Left ventricle myocardium superior (tissue), 1 donor: Measurements from ENCODE around the gene KY. TPM values are rescaled to one million over a fixed set of nuclear protein-coding genes. Genes with fewer than 3 reads are reported as not detected.

Experiments used
- ATAC-seq: fragments of 200-7000 bp; cut with Tn5 transposase; one replicate; pipeline ENCODE4 v1.9.1; 2020; ENCODE audit warnings: mild to moderate bottlenecking, moderate library complexity
- DNase-seq: peaks from one replicate; pipeline ENCODE4 v3.0.0-alpha.2; 2020
- intact Hi-C: fragments of 100-400 bp; cut with micrococcal nuclease; formaldehyde crosslinking; loops from one replicate; pipeline ENCODE4 v1.11.0; 2022
- long read RNA-seq: library from polyadenylated mRNA; unstranded; transcript quantifications from one replicate; pipeline ENCODE4 v2.0.0, GENCODE V29; 2021
- total RNA-seq: library from RNA; stranded (reverse); fragmentation: NEBNext Ultra II Directional; extraction: Animal tissue kit (Norgen Biotek cat#: 25700); gene quantifications from one replicate; pipeline ENCODE4 v1.2.1, GENCODE V29; 2021
- donor health status: DM: no; HTN: yes; CAD: no; lungs with severe emphysema.

KY gene
- total RNA-seq: 20.6 TPM
- long read RNA-seq, partial matches to known transcripts: 2 of 13 reads
- long read RNA-seq, other reads (novel, unspliced or antisense): 10 of 13 reads

DNA sequence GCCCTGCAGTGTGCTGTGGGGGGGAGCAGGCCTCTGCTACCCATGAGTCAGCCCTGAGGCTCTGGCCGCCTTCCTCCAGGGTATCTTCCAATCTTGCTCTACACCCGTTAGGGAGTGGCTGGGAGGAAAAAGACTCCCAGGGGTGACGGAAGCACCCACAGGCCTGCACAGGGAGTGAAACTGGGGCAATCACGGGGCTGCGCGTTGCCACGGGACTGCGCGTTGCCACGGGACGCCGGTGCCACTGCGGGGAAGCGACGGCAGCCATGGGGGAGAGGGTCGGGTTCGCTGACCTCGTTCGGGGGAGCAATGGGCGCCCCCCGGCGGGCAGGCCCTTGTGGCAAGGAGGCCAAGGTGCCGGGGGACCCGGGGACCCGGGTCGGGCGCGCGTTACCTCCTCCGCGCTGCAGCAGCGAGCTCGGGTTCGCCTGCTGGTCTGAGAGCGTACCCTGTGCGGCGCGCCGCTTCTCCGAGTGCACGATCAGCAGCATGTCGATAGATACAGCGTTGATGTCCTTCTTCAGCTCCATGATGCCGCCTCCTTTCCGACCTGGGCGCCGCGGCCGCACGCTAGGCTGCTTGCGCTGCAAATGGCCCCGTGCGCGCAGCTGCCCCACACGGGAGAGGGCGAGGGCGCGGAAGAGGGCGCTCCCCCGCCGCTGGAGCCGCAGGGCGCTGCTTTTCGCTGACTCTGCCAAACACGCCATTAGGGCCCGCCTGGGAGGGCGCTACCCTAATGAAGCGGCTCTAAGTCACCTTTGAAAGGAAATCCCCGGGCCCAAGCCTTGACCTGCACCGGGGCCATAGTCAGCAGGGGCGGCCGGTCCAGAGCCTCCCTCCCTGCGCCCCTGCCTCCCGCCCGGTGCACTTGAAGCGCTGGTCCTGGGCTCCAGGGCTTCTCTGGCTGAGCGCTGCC, at the start of gene KY:
Gene KY (minus strand): TSS at position 592 of the 916 bp plus-strand sequence. CDS start 62 bp downstream, at position 530.
- ATAC-seq (peak; percentile 93), DNase-seq (peak; percentile 81)
- intact Hi-C loops: no loop called here

DNA sequence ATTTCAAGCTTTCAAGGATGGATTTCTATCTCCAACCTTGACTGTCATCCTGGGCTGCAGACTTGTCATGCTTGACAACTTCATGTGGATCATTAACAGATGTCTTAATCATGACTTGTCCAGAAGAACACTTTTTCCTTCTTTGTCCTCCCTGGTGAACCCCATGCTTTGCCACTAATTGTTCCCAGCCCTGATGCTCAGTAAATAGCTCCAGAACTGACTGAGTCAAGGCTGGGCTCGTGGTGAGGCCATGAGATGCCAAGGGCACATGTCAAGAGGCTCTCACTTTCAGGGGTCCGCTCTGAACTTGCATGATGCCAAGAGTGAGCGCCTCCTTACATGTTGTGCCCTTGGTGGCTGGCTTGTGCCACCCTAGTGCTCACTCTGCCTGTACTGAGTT, 48.9 kb upstream of the KY start:
- intact Hi-C loops: no loop called here
- DNase-seq: no peak
- ATAC-seq: no peak

GRCh38 chr3:134699141-134699711, 48.4 kb upstream of the KY start:
- intact Hi-C loops: no loop called here
- ATAC-seq (peak; percentile 25), DNase-seq (no peak)

DNA sequence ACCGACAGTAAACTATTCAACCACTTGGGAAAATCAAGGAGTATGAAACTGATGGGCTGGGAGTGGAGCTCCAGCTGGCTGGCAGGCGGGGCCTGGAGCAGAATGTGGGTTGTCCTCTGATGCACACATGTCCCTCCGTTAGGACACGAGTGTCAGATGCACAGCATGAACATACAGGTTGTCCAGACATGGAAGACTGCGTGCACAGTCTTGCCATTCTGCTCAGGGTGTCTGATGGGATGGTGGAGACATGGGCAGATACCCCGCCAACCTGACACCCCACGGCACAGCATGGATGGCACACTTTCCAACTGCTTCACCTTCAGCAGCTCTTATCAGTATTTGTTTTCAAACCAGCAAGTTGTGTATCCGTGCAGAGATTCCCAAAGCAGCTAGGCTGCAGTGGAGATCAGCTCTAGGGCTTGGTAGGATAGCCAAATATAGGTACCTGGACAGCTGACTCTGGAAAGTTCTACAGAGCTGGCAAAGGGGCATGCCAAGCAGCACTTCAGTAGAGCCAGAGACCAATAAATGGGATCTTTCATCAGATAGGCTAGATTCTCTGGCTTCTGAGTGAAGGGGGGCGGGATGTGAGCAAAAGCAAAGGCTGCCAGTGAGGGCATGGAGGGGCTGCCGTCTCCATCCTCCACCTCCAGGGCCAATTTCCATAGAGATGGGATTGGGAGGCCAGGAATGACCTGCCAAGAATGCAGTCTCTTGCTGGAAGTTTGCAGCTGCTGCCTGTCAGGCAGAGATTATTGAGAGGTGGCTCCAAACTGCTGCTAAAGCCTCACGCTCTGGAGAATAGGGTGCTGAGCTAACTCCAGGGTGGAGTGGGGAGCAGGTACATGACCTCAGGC, 47.2 kb upstream of the KY start:
- ATAC-seq (peak; percentile 62), DNase-seq (no peak)
- intact Hi-C loops: no loop called here

DNA sequence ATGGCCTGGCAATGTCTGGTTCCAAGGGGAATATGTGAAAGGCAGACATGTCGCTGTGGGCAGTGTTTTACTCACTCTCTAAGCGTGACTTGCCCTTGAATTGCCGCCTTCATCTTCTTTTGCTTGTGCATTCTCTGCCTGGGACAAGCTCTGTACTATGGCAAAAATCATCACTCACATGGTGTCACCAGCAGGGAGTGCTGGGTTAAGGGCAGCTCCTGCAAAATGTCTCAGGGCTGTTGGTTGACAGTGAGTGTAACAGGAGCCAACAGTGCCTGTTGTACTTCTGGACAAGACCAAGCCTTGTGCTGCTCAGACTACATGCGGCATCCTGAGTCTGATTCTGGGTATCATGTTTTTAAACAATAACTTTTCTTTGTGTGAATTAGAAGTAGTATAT, 45.3 kb upstream of the KY start:
- intact Hi-C loops: no loop called here
- DNase-seq (no peak), ATAC-seq (peak; percentile 75)

- intact Hi-C loops: no loop called here
- ATAC-seq (no peak), DNase-seq (no peak)
These were observed 44.2 kb upstream of the KY start for GRCh38 chr3:134694946-134695543.

DNA sequence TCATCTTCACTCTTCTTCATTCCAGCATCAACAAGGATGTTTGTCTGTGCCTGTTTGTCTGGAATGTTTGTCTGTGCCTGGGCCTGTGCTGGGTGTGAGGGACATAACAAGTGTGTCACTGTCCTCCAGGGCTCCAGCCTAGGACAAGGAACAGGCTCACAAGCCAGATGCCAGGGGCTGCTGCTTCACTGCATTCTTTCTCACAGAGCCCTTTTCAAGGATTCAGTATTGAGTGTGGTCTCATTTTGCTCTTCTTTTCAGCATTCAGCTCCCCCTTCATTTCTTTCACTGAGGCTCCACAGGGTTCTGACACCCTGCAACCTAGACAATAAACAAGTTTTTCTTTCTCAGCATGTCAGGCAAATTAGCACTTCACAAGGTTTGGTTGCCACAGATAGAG, 43.6 kb upstream of the KY start:
- DNase-seq: no peak
- no peak for ATAC-seq
- intact Hi-C loops: no loop called here

DNA sequence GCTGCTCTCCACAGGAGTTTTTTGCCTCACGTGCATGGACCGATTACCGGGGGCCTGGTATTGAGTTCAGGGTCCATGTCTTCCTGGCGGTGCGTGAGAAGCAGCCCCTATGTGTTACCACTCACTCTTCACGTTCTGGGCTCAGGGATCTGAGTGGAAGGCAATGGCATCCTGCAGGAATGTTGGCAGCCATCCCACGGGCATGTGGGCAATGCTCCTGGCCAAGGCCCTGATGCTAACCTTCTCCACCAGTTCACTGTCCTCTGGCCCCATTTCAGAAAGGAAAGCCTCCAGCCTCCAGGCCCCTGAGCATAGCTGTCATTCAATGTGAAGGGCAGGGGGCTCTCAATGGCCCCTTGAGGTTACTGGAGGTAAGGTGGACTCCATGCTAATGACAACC, 43.0 kb upstream of the KY start:
- ATAC-seq (peak; percentile 82), DNase-seq (peak; percentile 88)
- intact Hi-C loops: no loop called here

DNA sequence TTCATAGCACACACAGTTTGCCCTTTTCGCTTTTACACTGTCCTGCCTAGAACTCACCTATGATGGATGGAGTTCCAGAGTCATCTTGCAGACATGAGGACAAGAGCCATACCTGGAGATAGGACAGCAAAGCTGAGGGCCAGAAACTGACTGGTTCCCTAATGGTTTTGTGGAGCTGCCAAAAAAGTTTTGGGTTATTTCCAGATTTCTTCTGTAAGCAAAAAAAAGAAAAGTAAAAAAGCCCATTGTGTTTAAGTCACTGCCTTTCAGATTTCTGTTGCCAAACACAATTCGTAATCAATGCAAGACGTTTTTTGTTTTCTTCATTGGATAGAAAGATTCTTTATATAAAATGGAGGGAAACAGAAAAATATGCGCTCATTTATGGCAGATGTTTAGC, 42.4 kb upstream of the KY start:
- DNase-seq: no peak
- intact Hi-C loops: no loop called here
- ATAC-seq: no peak

GRCh38 chr3:134690226-134690625, 39.4 kb upstream of the KY start:
- DNase-seq: no peak
- no peak for ATAC-seq
- intact Hi-C loops: no loop called here

GRCh38 chr3:134687642-134688041, 36.8 kb upstream of the KY start:
- ATAC-seq: no peak

GRCh38 chr3:134685929-134686802, 35.3 kb upstream of the KY start:
- DNase-seq (no peak), ATAC-seq (no peak)
- intact Hi-C loops: no loop called here

More at GRCh38 chr3:134687642-134688041, 36.8 kb upstream of the KY start:
- no peak for DNase-seq
- intact Hi-C loops: no loop called here

GRCh38 chr3:134682196-134682880, 31.5 kb upstream of the KY start:
- no peak for ATAC-seq
- intact Hi-C loops: no loop called here
- DNase-seq: no peak

GRCh38 chr3:134681522-134681900, 30.7 kb upstream of the KY start:
- DNase-seq: no peak
- ATAC-seq: no peak
- intact Hi-C loops: no loop called here

- ATAC-seq: peak; percentile 40
- intact Hi-C loops: no loop called here
- DNase-seq: no peak
These were observed 30.1 kb upstream of the KY start for GRCh38 chr3:134680796-134681521.

DNA sequence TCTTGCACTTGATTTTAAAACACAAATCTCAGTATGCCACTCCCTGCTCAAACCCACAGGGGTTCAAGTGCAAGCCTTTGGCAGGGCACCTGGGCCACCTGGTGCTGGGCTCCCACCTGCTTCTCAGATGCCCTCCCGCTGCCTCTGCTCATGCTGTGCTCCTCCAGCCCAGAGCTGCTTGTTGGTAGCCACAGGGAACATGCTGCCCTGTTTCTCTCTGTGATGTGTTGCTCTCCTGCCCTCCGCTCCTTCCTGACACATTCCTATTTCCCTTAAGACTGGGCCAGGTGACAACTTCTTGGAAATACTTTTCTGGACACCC, 27.1 kb upstream of the KY start:
- intact Hi-C loops: no loop called here
- ATAC-seq (peak; percentile 58), DNase-seq (no peak)

- intact Hi-C loops: no loop called here
- ATAC-seq: peak; percentile 95
- peak; percentile 46 for DNase-seq
These were observed 26.6 kb upstream of the KY start for GRCh38 chr3:134677196-134677986.
